DMS53 treated with DMSO at 0.1 percent for 48 hours (cell line): ENCODE data around the gene ADPGK.

ENCODE experiments used
- DNase-seq: peaks from one replicate; lab custom pipeline; 2025; ENCODE audit not compliant: unreplicated experiment; lab: John Stamatoyannopoulos, UW

Gene ADPGK

DNA sequence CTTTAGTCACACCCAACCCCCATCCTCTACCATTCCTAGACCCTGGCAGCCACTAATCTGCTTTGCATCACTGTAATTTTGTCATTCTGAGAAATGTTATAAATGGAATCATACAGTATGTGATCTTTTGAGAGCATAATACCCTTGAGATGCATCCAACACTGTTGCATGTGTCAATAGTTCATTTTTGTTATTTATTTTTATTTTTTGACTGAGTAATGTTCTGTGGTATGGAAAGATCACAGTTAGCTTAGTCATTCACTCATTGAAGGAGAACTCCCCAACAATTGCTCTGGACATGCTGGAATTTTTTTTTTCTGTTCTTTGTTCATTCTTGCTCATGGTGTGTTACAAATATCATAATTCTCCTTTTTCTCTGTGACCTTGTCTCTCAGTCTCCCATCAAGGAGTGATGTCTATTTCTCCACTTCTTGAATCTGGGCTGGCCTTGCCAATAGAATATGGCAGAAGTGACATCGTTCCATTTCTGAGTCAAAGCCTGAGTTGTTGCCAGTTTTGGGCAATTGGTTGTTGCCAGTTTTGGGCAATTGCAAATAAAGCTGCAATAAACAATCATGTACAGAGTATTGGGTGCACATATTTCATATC lies 6.8 kb upstream of the ADPGK start:
- no peak for DNase-seq

- no peak for DNase-seq
Measured at GRCh38 chr15:72787526-72787925, 4.0 kb upstream of the ADPGK start.

DNA sequence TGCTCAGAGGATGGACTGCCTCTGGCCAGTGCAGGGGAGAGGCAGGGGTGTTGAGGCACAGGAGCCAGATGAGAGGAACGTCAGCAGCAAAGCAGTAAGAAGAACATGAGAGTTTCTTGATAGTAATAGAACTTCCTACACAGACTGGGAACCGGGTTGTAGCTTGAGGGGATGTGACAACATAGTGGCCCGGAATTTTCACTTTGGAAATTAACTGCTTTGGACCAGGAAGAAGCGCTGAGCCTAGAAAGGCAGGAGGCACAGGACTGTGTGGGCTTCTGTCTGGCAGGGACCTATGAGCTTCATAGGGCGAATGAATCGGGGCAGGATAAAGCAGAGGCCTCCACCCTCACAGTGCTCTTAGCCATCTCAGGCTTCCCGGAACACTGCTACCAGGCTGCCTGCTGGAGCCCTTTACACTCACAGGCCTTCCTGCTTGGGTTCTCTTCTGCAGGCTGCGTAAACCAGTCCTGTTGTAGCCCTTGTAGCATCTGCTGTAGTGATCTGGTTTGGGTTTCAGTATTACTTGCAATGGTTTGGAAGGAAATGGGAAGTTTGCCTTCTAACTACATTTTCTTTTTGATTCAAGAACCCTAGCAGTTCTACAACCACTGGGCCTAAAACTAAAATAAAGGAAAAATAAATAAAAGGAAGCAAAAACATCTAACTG lies 3.3 kb upstream of the ADPGK start:
- DNase-seq = no peak

DNA sequence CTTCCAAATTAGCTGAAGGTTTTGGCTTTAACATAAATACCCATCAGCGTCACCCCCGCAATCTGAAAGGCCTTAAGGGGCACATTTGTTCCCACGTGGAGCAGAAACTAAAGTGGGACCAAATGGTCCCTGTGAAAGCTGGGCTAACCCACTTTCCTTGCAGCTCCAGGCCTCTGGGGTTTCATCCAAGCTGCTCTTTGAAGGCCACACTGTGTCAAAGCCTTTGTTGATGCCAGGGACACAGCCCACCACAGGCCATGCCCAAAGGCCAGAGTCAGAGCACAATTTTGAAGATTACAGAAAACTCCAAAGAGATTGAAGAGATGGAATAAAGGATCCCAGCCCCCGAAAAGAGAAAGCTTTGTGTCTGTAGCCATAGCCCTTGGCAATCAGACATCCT lies 2.7 kb upstream of the ADPGK start:
- no peak for DNase-seq

DNA sequence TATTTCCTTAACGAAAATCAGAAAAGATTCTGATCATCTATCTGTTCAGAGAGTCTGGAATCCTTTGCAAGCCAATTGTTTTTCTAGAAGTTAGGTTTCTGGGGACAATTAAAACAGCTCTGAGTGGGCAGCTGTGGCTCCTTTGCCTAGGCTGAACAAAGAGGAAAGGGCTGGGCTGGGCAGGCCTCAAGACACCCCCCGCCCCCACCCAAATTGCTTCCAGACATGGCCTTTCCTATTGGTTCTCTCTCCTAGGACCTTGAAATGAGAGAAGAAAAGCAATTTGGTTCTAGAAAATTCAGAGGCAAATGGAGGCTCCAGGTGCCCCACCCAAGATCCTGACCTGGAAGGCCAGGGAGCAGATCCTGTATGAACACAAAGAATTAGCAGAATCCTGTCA lies 2.3 kb upstream of the ADPGK start:
- DNase-seq = no peak

GRCh38 chr15:72785432-72785831 lies 1.9 kb upstream of the ADPGK start:
- no peak for DNase-seq

DNA sequence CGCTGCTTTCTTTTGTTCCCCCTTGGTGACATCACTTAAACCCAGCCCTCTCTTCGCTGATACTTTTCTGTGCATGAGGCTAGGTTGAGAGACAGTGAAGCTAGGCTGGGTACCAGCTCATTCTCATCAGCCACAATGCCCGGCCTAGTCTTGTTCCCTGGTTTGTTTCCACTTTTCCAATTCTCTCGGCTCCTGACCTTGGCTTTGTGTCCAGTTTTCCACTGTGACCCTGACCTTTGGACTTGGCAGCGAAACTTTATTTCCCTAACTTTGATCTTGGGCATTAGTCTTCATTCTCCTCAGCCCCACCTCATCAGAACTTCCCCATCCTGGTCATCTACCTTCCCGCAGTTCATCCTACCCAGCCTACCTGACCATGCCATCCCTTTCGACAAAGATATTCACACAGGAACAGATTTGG lies 908 bp upstream of the ADPGK start:
- DNase-seq = no peak

DNA sequence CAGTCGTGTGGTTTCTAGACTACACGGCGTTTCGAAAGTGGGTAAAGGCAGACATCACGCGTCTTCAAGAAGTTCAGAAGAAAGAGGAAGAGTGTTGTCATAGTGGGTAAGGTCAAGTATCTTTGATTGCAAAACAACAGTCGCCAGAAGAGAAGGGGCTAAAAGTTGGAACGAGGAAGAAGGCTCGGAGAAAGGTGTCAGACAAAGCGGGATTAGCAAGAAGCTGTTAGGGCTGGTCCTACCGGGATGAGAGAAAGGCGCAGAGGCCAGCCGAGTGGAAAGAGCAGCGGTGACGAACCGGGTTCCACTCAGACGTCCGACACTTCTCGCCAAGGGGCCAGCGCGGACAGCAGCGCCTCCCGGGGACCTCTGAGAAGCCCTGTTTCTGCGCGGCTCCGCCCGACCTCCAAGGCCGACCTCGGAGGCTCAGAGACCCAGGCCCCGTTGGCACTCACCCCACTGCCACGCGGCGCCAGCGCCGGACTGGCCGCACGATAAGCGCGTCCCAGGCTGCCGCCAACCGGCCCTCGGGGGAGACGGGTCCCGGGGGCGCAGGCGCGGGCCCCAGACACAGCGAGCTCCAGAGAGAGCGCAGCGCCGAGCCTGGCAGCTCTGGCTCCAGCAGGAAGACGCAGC lies 436 bp downstream of the ADPGK start:
- peak; percentile 10 for DNase-seq

DNA sequence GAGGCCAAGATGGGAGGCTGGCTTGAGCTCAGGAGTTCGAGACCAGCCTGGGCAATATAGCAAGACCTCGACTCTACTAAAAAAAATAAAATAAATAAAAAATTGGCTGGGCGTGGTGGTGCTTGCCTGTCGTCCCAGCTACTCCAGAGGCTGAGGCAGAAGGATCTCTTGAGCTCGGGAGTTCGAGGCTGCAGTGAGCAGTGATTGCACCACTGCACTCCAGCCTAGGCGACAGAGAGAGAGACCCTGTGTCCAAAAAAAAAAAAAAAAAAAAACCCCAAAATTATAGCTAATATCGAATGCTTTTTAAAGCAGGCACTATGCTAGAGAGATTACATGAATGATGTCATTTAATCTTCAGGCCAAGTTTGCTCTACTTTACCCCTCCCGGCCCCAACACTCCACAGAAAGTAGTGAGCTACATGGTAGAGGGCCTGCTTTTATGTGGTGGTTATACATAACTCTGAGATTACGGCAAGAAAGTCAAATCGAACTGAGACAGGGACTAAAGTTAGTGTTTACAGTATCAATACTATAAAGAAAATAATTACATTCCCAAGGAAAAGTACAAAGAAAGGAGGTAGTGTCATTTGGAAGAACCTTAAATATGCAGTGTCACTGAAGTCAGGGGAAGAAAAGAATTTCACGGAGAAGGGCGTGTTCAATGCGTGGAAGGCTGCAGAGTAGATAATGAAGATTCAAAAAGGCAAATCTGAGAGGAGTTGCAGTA lies 1.1 kb downstream of the ADPGK start:
- no peak for DNase-seq

DNA sequence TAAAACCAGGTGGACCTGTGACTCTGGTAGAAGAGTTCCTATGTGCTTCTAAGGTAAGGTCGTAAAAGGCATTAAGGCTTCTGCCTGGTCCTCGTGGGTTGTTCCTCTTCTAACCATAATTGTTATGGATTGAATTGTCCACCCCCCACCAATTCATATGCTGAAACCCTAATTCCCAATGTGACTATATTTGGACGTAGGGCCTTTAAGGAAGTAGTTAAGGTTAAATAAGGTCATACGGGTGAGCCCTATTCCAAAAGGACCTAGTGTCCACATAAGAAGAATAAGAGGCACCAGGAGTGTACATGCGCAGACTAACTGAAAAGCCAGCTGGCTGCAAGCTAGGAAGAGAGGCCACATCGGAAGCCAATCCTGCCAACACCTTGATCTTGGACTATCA lies 1.9 kb downstream of the ADPGK start:
- no peak for DNase-seq

GRCh38 chr15:72778796-72779195 lies 4.8 kb downstream of the ADPGK start:
- DNase-seq = no peak

- no peak for DNase-seq
Measured at GRCh38 chr15:72774696-72775383, 8.7 kb downstream of the ADPGK start.

- no peak for DNase-seq
Measured at GRCh38 chr15:72771329-72771725, 12.2 kb downstream of the ADPGK start.

GRCh38 chr15:72770673-72771328 lies 12.8 kb downstream of the ADPGK start:
- DNase-seq = no peak

- no peak for DNase-seq
Measured at GRCh38 chr15:72766780-72767179, 16.8 kb downstream of the ADPGK start.

DNA sequence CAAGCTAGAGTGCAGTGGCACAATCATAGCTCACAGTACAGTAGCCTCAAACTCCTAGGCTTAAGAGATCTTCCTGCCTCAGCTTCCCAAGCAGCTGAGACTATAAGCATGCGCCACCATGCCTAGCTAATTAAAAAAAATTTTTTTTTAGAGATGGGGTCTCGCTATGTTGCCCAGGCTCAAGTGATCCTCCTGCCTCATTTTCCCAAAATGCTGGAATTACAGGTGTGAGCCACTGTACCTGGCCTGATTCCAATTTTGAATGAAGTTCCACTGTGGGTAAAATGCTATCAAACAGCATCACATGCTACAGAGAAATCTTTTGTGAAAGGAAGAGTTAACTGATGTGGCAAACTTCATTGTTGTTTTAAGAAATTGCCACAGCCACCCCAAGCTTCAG lies 17.5 kb downstream of the ADPGK start:
- no peak for DNase-seq

- DNase-seq = no peak
Measured at GRCh38 chr15:72764656-72765055, 18.9 kb downstream of the ADPGK start.

GRCh38 chr15:72760590-72761260 lies 22.8 kb downstream of the ADPGK start:
- no peak for DNase-seq

DNA sequence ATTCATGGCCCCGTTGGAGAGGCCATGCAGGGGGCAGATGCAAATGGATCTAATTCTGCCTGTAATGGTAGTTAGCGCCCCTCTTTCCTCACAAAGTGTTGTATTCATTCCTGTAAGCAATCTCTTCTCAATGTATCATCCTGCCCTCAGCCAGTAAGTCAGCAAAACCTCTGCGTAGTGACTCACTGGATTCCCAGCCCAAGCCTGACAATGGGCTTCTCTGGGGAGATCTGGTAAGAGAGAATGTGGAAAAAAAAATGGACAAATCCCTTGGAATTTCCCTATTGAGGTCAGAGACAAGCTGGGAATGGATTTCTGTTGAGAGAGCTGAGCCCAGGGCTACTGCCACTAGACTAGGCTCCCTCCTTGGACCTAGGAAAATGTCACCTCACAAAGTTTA lies 25.4 kb downstream of the ADPGK start:
- DNase-seq = no peak

DNA sequence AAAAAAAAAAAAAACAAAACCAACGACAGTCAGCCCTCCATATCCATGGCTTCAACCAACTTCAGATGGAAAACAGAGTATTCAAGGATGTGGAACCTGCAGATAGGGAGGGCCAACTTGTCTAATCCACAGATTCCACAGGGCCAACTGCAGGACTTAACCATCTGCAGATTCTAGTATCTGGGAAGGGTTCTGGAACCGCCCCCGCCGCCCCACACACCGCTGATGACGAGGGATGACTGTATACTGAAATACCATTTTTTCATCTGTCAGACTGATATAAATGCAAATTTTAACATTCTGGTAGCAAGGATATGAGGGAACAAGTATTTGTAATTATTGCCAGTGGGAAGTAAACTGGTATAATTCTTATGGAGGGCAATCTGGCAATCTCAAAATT lies 29.5 kb downstream of the ADPGK start:
- no peak for DNase-seq
